Calu3 (cell line): ENCODE measurements around the gene RNF112. TPM values are rescaled to one million over a fixed set of nuclear protein-coding genes. Genes with fewer than 3 reads are reported as not detected.

Source experiments
- BruUV-seq: library from RNA; stranded (reverse); fragments of 400-500 nt; replicated peaks from 2 replicates; lab custom pipeline; 2021; lab: Mats Ljungman, UMichigan
- CTCF ChIA-PET: fragments of 300-600 bp; sonication (Branson Sonifier 250); formaldehyde crosslinking; loops from one replicate; lab custom pipeline; 2022; ENCODE audit warnings: antibody characterized with exemption; lab: Charles Lee
- DNase-seq: peaks from one replicate; pipeline ENCODE4 v3.0.0; 2022
- H3K27ac Mint-ChIP-seq: one replicate; pipeline ENCODE4 v1.8.0; 2022; ENCODE audit warnings: mixed read lengths; ENCODE audit not compliant: unreplicated experiment
- H3K27me3 Mint-ChIP-seq: one replicate; pipeline ENCODE4 v1.8.0; 2022; ENCODE audit warnings: mixed read lengths; ENCODE audit not compliant: unreplicated experiment
- H3K36me3 Mint-ChIP-seq: one replicate; pipeline ENCODE4 v1.8.0; 2022; ENCODE audit warnings: mild to moderate bottlenecking, moderate library complexity, mixed read lengths; ENCODE audit not compliant: insufficient read depth, unreplicated experiment
- H3K4me1 Mint-ChIP-seq: one replicate; pipeline ENCODE4 v1.8.0; 2022; ENCODE audit warnings: mild to moderate bottlenecking, low read depth, mixed read lengths; ENCODE audit not compliant: unreplicated experiment
- H3K4me3 Mint-ChIP-seq: one replicate; pipeline ENCODE4 v1.8.0; 2022; ENCODE audit warnings: mild to moderate bottlenecking, low read depth, moderate library complexity, mixed read lengths; ENCODE audit not compliant: unreplicated experiment
- H3K9me3 Mint-ChIP-seq: one replicate; pipeline ENCODE4 v1.8.0; 2022; ENCODE audit warnings: low read depth, mixed read lengths; ENCODE audit not compliant: unreplicated experiment
- CTCF ChIP-seq: fragments of 200-600 bp; IDR thresholded peaks from one replicate; pipeline ENCODE4 v1.8.0; 2022; ENCODE audit warnings: antibody characterized with exemption; ENCODE audit not compliant: unreplicated experiment
- intact Hi-C: fragments of 100-400 bp; cut with micrococcal nuclease; formaldehyde crosslinking; loops from one replicate; pipeline ENCODE4 v1.10.0; 2022; ENCODE audit not compliant: unreplicated experiment
- total RNA-seq: library from RNA; stranded (reverse); gene quantifications from 2 replicates; pipeline ENCODE4 v1.2.3, GENCODE V29; 2022

The RNF112 gene
- total RNA-seq, 1 experiment from 2014 or later = 1.3 TPM

DNA sequence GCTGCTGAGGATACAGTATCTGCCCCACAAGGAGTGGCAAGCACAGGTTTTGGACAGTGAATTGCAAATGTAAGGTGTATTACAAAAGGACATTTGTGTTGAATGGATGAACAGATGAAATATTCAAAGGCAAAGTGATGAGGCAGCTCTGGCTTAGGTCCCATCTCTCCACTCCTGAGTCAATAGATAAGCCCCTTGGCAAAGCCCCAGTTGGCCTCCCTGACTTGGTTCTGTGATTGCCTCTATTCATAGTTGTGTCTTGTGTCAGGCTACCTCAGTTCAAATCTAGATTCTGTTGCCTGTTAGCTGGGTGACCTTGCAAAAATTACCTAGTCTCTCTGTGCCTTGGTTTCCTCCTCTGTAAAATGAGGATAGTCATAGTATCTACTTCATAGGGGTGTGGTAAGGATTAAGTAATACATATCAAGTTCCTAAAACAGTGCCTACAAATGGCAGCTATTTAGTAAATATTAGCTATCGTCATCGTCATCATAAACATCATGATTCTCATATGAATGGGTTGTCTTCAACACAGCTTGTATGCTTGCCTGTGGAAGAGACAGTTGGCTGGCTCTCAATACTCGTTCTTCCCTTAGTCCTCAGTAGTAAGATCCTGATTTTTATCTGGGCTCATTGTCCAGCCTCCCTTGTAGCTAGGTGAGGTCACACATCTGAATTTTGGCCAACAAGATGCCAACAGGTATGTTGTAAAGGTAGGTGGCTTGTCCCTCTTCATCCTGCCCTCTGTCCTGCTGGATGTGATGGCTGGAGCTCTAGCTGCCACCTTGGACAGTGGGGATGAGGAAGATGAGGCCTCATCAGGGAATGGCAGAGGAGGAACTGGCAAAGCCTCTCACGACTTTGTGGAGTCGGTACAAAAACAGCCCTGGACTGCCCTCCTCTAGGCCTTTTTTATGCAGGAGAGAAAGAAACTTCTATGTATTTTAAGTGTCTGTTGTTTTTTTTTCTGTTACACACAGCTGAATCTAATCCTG lies 21.9 kb upstream of the RNF112 start:
- Mint-ChIP-seq H3K4me3 (no peak overlapping the region), H3K9me3 (no peaks in the 10 kb centered on the region), H3K27ac (no peak overlapping the region), H3K36me3 (no peaks in the 10 kb centered on the region), H3K4me1 (no peaks in the 10 kb centered on the region), H3K27me3 (no peaks in the 10 kb centered on the region)
- CTCF ChIA-PET = interaction anchor here (0.6 kb wide), 1 partner anchor 27 kb away, joined by 10 read pairs; no protein-coding TSS in a partner anchor
- BruUV-seq = no TSS peak
- TF ChIP-seq CTCF = no peak
- DNase-seq = no peak
- intact Hi-C loops = no loop called here

GRCh38 chr17:19390951-19391350 lies 20.1 kb upstream of the RNF112 start:
- no peaks in the 10 kb centered on the region for H3K27me3 Mint-ChIP-seq
- no peaks in the 10 kb centered on the region for H3K9me3 Mint-ChIP-seq
- intact Hi-C loops = no loop called here
- no peak overlapping the region for H3K27ac Mint-ChIP-seq
- no TSS peak for BruUV-seq
- H3K4me3 Mint-ChIP-seq = no peak overlapping the region
- H3K36me3 Mint-ChIP-seq = no peaks in the 10 kb centered on the region
- CTCF ChIA-PET = no interaction called here
- no peak for TF ChIP-seq CTCF
- H3K4me1 Mint-ChIP-seq = no peaks in the 10 kb centered on the region
- DNase-seq = no peak

- no peak for TF ChIP-seq CTCF
- Mint-ChIP-seq H3K36me3 (no peaks in the 10 kb centered on the region), H3K27ac (no peak overlapping the region), H3K4me3 (no peak overlapping the region), H3K4me1 (no peaks in the 10 kb centered on the region), H3K9me3 (no peaks in the 10 kb centered on the region), H3K27me3 (no peaks in the 10 kb centered on the region)
- DNase-seq = no peak
- intact Hi-C loops = no loop called here
- no TSS peak for BruUV-seq
- CTCF ChIA-PET = no interaction called here
These were observed 19.6 kb upstream of the RNF112 start for GRCh38 chr17:19391432-19391831.

- intact Hi-C loops = no loop called here
- Mint-ChIP-seq H3K4me3 (no peak overlapping the region), H3K36me3 (no peaks in the 10 kb centered on the region), H3K27ac (no peak overlapping the region), H3K4me1 (no peaks in the 10 kb centered on the region), H3K27me3 (no peaks in the 10 kb centered on the region), H3K9me3 (no peaks in the 10 kb centered on the region)
- BruUV-seq = no TSS peak
- no peak for TF ChIP-seq CTCF
- CTCF ChIA-PET = no interaction called here
- DNase-seq = no peak
These were observed 18.7 kb upstream of the RNF112 start for GRCh38 chr17:19392303-19392702.
